Retinal pigment epithelial cell (primary cell): ENCODE results near the gene SFR1.

ENCODE experiments used
- DNase-seq: peaks from one replicate; pipeline ENCODE4 v3.0.0-alpha.2; 2010; ENCODE audit warnings: low read depth
- H3K4me3 ChIP-seq: 2 replicates; pipeline ENCODE4 v1.5.1; 2011; ENCODE audit warnings: mild to moderate bottlenecking, low read length, control low read depth, moderate library complexity
- TF ChIP-seq, protein P1 (sequence below): conservative IDR thresholded peaks from 2 replicates; pipeline ENCODE4 v1.5.1; 2011; ENCODE audit warnings: low read depth, low read length, control low read depth, inconsistent platforms

The SFR1 gene

DNA sequence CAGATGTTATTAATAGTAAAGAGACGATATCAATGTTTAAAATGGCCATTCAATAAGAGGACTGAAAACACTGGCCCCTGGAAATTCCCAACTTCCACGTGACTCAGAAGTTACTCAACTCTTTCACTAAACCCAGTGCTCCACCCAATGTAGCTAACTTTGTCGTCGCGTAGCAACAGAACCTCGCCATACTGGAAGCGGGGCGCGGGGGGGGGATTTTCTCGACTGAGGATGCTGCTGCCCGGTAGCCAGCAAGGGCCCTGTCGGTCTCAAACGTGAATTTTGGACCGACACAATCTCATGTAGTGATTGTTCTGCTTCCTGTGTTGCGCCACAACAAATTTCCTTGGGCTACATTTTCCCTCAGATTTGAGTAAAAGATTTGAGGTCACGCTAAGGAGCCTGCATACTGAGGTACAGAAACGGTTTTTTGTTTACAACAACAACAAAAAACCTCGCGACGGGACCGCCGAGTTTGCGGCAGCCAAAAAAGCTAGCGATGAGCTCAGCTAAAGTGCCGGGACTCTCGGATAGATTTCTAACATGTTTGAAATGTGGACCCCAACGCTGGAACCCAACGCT, 977 bp upstream of the SFR1 start:
- peak overlapping the region; percentile 81 for H3K4me3 ChIP-seq
- TF ChIP-seq, protein P1, sequence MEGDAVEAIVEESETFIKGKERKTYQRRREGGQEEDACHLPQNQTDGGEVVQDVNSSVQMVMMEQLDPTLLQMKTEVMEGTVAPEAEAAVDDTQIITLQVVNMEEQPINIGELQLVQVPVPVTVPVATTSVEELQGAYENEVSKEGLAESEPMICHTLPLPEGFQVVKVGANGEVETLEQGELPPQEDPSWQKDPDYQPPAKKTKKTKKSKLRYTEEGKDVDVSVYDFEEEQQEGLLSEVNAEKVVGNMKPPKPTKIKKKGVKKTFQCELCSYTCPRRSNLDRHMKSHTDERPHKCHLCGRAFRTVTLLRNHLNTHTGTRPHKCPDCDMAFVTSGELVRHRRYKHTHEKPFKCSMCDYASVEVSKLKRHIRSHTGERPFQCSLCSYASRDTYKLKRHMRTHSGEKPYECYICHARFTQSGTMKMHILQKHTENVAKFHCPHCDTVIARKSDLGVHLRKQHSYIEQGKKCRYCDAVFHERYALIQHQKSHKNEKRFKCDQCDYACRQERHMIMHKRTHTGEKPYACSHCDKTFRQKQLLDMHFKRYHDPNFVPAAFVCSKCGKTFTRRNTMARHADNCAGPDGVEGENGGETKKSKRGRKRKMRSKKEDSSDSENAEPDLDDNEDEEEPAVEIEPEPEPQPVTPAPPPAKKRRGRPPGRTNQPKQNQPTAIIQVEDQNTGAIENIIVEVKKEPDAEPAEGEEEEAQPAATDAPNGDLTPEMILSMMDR, result no peak
- DNase-seq, result peak; percentile 84

DNA sequence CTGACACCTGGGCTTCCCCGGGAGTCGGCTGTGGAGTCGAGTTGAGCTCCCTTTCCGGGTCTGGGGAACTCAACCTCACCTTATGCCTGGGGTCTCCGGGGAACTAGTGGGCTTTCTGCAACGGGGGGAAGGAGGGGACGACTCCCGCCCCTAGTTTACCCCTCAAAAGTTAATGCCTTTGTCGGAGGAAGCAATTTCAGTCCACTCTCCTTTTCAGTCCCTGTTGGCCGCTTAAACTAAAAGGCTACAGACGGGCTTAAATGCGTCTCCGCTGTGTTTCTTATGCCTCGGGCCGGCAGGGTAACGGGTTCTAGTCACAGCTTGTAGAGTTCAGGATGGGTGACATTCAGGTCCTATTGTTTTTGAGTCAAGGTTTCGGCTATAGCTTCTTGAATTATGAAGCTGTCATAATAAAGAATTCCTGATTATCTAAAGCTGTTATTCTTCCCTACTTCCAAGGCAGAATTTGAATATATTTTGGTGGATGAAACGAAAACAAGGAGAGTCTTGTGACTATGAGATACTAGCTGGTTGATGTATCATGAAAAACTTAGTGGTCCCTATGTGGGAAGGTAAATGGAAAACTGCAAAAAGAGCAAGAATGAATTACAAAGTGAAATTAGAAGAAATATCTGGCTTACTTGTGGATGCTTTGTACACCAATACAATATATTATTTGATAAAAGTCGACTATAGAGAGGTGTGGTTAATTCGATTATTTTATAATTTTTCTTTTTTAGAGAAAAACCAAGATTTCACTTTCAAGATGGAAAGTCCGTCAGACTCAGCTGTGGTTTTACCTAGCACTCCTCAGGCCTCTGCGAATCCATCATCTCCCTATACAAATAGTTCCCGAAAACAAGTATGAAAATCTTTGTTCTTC, 495 bp downstream of the SFR1 start:
- H3K4me3 ChIP-seq, result peak overlapping the region; percentile 75
- TF ChIP-seq, protein P1, result no peak
- no peak for DNase-seq

DNA sequence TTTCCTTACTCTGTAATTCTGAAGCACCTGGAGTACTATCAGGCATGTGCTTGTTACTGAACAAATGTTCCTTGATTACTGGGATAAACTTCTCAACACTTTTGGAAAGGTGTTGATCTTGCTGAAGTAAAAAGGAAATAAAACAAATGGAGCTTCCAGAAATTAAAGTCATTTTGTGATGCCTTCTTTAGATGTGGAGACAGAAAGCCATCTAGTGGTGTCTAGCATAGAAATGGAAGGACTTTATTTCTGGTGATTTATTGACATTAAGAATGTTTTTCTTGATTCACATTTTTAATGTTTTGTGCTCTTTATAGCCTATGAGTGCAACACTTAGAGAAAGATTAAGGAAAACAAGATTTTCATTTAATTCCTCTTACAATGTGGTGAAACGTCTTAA, 1.4 kb downstream of the SFR1 start:
- H3K4me3 ChIP-seq, result no peak overlapping the region
- TF ChIP-seq, protein P1, result peak; percentile 47
- no peak for DNase-seq

DNA sequence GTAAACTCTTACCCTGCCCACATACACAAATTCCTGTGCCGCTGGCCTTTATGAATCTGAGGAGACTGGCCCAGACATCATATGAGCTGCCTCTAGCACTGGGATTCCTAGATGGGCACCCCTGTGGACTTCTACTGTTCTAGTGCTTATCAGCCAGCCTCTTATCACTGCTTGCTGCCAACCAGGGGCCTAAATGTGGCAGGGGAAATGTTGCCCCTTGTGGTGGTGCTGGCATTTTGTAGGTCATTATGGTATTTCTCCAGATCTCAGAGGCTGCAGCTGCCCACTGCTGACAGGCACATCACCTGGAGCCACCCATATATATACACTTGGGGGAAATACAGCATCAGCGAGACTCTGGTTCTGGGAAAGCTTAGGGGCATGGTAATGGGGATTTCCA, 5.4 kb downstream of the SFR1 start:
- TF ChIP-seq, protein P1, result peak; percentile 53
- DNase-seq, result no peak

DNA sequence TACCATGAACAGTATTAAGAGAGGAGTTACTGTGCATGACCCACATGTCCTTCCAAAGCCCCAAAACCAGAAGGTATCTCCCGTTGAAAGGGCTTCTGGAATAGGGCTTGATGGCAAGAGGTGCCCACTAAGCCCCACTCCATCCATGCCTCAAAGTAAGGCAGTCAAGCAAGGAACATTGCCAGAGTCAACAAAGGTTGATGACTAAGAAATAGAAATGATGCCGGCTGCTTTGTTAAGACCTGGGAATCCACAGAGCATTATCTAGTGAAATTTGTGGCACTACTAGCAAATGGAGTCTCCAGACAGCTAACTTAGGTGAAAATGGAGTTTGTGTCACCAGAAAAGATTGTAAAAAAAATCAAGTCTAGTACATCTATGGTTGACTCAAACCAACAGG, 6.2 kb downstream of the SFR1 start:
- TF ChIP-seq, protein P1, result no peak
- DNase-seq, result no peak
- H3K4me3 ChIP-seq, result no peak overlapping the region

More for the DNA sequence above, 5.4 kb downstream of the SFR1 start:
- H3K4me3 ChIP-seq, result no peak overlapping the region

DNA sequence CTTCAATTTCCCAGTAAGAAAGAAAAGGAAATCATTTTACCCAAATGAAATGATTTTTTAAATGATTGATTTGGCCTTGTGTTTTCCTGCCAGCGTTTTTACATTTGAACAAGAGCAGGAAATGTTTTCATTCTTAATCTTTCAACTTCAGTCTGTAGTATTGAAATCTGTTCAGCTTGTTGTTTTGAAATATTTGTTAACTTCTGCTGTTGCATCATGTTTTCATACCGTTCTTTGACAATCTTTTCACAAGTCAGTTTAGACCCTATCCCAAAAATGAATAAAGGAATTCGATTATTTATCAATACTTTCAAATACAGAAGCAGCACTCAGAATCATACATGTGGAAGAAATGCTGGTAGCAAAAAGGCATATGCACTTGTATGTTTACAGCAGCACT, 8.1 kb downstream of the SFR1 start:
- no peak for DNase-seq
- TF ChIP-seq, protein P1, result no peak
- H3K4me3 ChIP-seq, result no peak overlapping the region

DNA sequence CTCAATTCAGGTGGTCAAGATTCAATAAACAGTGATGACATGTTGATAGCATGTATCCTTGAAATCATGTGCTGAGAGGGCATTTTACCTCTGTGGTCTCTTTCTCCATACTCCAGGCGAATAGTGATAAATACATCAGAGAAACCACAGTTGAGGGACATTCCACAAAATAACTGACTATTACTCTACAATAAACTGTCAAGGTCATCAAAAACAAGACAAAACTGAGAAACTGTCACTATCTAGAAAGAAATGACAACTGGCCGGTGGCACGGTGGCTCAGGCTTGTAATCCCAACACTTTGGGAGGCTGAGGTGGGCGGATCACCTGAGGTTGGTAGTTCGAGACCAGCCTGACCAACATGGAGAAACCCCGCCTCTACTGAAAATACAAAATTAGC, 16.2 kb downstream of the SFR1 start:
- no peak for DNase-seq
- TF ChIP-seq, protein P1, result no peak
- no peak overlapping the region for H3K4me3 ChIP-seq
